Ovary (tissue), 3 donors: Measurements from ENCODE around the gene DVL1.

Source experiments
- CTCF ChIP-seq, 3 donors: fragments of 450-650 bp in 2 of 3; fragments of 200-600 bp in 1 of 3; IDR thresholded peaks; one replicate each; pipeline versions ENCODE4 v1.5.1 to v1.8.0; 2016 to 2022; ENCODE audit warnings: antibody characterized with exemption in 3 of 3, mild to moderate bottlenecking in 1 of 3
- EP300 ChIP-seq: sonication (generic); formaldehyde crosslinking; IDR thresholded peaks from one replicate; pipeline ENCODE4 v1.6.1; 2017; ENCODE audit warnings: antibody characterized with exemption
- donor health status: DM: no; HTN: no; CAD: no.

GRCh38 chr1:1298861-1299685 lies 50.1 kb downstream of the DVL1 start:
- no peak for TF ChIP-seq CTCF (IDR thresholded peaks at IDR 0.05)
- TF ChIP-seq EP300 = no peak
